Osteocyte (in vitro differentiated cells): ENCODE measurements around the gene TAS2R40. TPM values are rescaled to one million over a fixed set of nuclear protein-coding genes. Genes with fewer than 3 reads are reported as not detected.

ENCODE experiments used
- DNase-seq: peaks from one replicate; pipeline ENCODE4 v3.0.0; 2021; ENCODE audit warnings: mixed read lengths; ENCODE audit not compliant: unreplicated experiment; ENCODE audit errors: extremely low spot score
- H3K27ac Mint-ChIP-seq: one replicate; pipeline ENCODE4 v1.8.0; 2021; ENCODE audit warnings: mild to moderate bottlenecking, mixed read lengths; ENCODE audit not compliant: unreplicated experiment
- H3K27me3 Mint-ChIP-seq: one replicate; pipeline ENCODE4 v1.8.0; 2021; ENCODE audit warnings: mixed read lengths; ENCODE audit not compliant: unreplicated experiment
- H3K36me3 Mint-ChIP-seq: one replicate; pipeline ENCODE4 v1.8.0; 2021; ENCODE audit warnings: mixed read lengths; ENCODE audit not compliant: unreplicated experiment
- H3K4me1 Mint-ChIP-seq: one replicate; pipeline ENCODE4 v1.8.0; 2021; ENCODE audit warnings: mixed read lengths; ENCODE audit not compliant: unreplicated experiment
- H3K4me3 Mint-ChIP-seq: one replicate; pipeline ENCODE4 v1.8.0; 2021; ENCODE audit warnings: mild to moderate bottlenecking, moderate library complexity, mixed read lengths; ENCODE audit not compliant: unreplicated experiment
- H3K9me3 Mint-ChIP-seq: one replicate; pipeline ENCODE4 v1.8.0; 2021; ENCODE audit warnings: mixed read lengths; ENCODE audit not compliant: unreplicated experiment
- CTCF ChIP-seq: fragments of 200-600 bp; sonication (generic); IDR thresholded peaks from 2 replicates; pipeline ENCODE4 v1.5.0; 2021; ENCODE audit warnings: antibody characterized with exemption, mild to moderate bottlenecking, moderate library complexity
- total RNA-seq: library from RNA; stranded (reverse); gene quantifications from 2 replicates; pipeline ENCODE4 v1.2.1, GENCODE V29; 2021

The TAS2R40 gene
- total RNA-seq, 1 donor from 2014 or later = not detected

GRCh38 chr7:143214789-143215679 lies 6.8 kb upstream of the TAS2R40 start:
- TF ChIP-seq CTCF = peak; percentile 100
- Mint-ChIP-seq H3K27me3 (peaks cover 6% of the 10 kb centered on the region), H3K4me3 (no peak overlapping the region), H3K9me3 (no peaks in the 10 kb centered on the region), H3K4me1 (peaks cover 22% of the 10 kb centered on the region), H3K36me3 (peaks cover 2% of the 10 kb centered on the region), H3K27ac (no peak overlapping the region)
- DNase-seq = no peak

GRCh38 chr7:143216151-143216550 lies 5.7 kb upstream of the TAS2R40 start:
- Mint-ChIP-seq H3K9me3 (no peaks in the 10 kb centered on the region), H3K36me3 (peaks cover 2% of the 10 kb centered on the region), H3K4me1 (peaks cover 22% of the 10 kb centered on the region), H3K27ac (peak overlapping the region; percentile 67), H3K4me3 (no peak overlapping the region), H3K27me3 (peaks cover 6% of the 10 kb centered on the region)
- no peak for TF ChIP-seq CTCF
- DNase-seq = no peak

- peaks cover 22% of the 10 kb centered on the region for H3K4me1 Mint-ChIP-seq
- H3K4me3 Mint-ChIP-seq = no peak overlapping the region
- H3K9me3 Mint-ChIP-seq = no peaks in the 10 kb centered on the region
- H3K27ac Mint-ChIP-seq = no peak overlapping the region
- H3K27me3 Mint-ChIP-seq = peaks cover 9% of the 10 kb centered on the region
- DNase-seq = no peak
- TF ChIP-seq CTCF = no peak
- H3K36me3 Mint-ChIP-seq = peaks cover 2% of the 10 kb centered on the region
Measured at GRCh38 chr7:143216686-143217085, 5.2 kb upstream of the TAS2R40 start.

- peaks cover 9% of the 10 kb centered on the region for H3K27me3 Mint-ChIP-seq
Measured at GRCh38 chr7:143217806-143218205, 4.0 kb upstream of the TAS2R40 start.

More at GRCh38 chr7:143217806-143218205, 4.0 kb upstream of the TAS2R40 start:
- Mint-ChIP-seq H3K4me3 (no peak overlapping the region), H3K4me1 (peaks cover 22% of the 10 kb centered on the region), H3K9me3 (no peaks in the 10 kb centered on the region), H3K27ac (no peak overlapping the region), H3K36me3 (peaks cover 2% of the 10 kb centered on the region)
- TF ChIP-seq CTCF = no peak
- no peak for DNase-seq
